ENCODE measurements around the gene IGF2BP1.
A peak's percentile ranks its signal among the peaks of the same experiment; 100 is the strongest.
"Not testable (repeated sequence)": the region's sequence is repeated elsewhere in the genome, so short reads cannot be mapped to it uniquely, and the experiment has no call there.

IGF2BP1 gene

GRCh38 chr17:49054342-49055092 is 57.3 kb downstream of the IGF2BP1 start:
- no peak for DNase-seq (ENCODE audit: low spot score)

DNA sequence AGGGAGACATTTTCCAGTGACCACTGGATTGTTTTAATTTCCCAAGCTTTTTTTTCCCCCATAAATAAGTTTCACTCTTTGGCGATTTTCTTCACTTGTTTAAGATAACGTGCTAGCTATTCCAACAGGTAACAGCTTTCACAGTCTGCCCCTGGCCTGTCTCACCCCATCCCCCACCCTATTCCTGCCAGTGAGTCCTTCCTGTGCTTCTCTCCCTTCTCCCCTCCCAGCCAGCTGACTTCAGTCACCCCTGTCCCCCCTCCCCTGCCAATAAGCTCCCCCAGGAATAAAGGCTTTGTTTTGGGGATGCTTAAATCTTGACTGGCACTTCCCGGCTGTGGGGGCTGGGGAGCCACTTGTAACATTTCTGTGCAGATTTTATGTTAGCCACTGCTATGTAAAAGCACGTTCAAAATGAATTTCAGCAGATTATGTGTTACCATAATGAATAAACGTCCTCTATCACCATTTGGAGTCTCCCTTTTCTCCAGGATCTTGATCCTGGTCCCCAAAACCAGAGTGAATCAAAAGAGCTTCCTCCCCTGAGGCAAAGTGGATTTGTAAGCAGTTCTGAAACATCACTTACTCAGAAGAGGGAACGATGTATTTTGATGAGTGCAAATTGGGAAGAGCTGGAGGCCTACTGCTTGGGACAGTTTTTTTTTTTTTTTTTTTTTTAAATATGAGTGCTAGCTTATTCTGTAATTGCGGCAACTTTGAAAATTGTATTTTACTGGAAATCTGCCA is 58.2 kb downstream of the IGF2BP1 start:
- DNase-seq (ENCODE audit: low spot score), result no peak

DNA sequence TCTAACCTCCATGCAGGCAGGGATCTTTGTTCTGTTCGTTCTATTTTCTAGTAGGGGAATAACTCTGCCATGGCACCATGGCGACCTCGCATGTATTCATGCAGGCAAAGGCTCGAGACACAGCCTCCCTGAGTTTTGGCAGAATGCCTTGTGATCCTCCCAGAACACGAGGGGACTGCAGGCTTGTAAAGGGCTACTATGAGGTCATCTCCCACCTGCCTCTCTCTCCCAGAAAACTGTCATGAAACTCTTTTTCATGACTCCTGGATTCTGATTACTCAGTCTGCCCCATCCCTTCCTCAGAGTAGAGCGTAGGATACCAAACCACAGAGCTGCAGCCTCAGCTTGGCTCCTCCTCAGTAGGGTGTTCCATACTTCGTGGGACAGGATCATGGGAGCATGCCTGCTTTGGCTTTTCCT is 64.3 kb downstream of the IGF2BP1 start:
- DNase-seq (ENCODE audit: low spot score), result no peak

GRCh38 chr17:49063652-49064051 is 66.5 kb downstream of the IGF2BP1 start:
- DNase-seq (ENCODE audit: low spot score), result no peak

DNA sequence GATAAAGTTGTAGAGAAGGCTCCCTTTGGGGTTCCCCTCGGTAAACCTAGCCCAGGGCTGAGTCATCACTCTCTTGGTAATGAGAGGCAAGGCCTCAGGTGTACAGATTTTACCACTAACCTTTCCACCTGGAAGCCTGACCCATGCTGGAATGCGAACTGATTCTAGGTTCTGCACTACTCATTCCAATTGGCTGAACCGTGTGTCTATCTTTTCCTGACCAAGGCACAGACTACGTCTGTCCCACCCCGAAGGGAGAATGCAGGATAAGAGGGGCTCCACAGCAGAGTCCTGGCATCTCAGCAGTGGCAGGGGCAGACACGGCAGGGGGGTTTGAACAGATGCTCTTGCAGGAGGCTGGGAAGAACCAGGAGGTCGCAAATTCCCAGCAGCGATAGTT is 70.0 kb downstream of the IGF2BP1 start:
- DNase-seq (ENCODE audit: low spot score), result no peak

DNA sequence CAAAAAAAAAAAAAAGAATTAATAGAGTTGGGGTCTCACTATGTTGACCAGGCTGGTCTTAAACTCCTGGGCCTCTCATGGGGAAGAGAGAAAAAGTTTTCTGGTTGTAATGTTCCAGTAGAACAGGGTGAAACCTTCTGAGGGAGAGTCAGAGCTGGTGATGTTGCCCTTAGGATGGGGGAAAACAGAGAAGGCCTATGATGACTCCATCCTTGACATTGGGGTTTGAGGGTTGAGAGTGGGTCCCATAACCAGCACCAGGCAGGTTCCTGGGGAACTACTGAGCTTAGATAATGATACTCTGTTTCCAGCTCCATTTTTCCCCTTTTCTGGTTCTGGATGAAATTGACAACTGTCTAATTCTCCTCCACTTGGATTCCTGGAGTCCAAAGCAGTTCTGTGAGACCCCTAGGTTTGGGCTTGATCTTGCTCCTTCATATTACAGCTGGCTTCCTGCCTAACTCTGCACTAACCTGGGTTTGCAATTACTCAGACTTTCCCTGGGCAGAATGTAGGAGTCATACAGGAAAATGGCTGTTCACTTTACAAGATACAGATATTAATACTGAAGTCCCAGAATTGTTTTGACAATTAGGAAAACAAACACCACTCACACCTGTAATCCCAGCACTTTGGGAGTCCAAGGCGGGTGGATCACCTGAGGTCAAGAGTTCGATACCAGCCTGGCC is 72.5 kb downstream of the IGF2BP1 start:
- DNase-seq (ENCODE audit: low spot score), result no peak

DNA sequence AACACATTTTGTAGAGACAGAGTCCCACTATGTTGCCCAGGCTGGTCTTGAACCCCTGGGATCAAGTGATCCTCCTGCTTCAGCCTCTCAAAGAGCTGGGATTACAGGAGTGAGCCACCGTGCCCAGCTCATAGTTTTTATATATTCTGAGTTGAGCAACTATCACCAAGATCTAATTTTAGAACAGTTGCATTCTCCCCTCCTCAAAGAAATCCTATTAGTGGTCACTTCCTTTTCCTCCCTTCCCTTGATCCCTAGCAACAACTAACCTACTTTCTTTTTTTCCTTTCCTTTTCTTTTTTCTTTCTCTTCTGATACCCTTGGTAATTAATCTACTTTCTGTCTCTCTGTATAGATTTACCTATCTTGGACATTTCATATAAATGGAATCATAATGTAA is 73.9 kb downstream of the IGF2BP1 start:
- no peak for DNase-seq (ENCODE audit: low spot score)

- no peak for DNase-seq (ENCODE audit: low spot score)
These were observed 77.8 kb downstream of the IGF2BP1 start for GRCh38 chr17:49074851-49075540.

GRCh38 chr17:49076573-49077384 is 79.6 kb downstream of the IGF2BP1 start:
- DNase-seq (ENCODE audit: low spot score), result peak; percentile 36

DNA sequence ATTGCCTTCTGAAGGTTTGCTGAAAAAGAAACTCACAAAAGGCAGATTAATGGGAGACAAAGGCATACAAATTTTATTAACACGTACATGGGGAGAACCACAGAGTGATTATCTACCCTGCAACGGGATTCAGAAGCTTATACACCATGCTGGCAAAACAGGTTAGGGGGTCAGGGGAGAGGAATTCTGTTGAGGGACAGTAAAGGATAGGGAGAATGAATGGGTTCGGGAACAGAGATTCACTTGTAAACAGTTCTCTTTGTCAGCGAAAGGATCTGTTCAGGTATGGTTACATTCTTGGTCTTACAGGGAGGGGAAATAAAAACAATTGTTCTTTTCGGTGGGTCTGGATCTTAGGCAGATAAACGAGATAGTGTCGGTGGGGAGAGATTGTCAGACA is 81.1 kb downstream of the IGF2BP1 start:
- no peak for DNase-seq (ENCODE audit: low spot score)

DNA sequence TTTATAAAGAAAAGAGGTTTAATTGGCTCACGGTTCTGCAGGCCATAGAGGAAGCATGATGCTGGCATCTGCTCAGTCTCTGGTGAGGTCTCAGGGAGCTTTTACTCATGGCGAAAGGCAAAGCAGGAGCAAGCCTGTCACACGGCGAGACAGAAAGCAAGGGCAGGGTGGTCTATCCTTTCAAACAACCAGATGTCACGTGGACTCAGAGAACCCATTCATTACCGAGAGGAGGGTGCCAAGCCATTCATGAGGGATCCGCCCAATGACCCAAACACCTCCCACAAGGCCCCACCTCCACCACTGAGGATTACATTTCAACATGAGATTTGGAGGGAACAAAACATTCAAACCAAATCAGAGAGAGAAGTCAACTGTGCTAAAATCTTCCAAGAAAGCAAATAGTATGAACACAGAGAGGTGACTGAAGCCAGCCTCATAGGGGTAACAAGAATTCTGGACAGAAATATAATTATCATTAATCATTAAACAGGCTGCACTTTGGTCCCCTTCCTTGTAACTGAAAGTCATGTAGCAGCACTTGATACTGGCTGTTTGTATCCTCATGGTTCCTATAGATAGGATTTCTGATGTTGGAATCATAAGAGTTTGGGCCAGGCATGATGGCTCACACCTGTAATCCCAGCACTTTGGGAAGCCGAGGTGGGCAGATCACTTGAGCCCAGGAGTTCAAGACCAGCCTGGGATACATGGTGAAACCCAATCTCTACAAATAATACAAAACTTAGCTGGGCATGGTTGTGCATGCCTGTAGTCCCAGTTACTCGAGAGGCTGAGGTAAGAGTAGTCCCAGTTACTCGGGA is 82.9 kb downstream of the IGF2BP1 start:
- DNase-seq (ENCODE audit: low spot score), result no peak

DNA sequence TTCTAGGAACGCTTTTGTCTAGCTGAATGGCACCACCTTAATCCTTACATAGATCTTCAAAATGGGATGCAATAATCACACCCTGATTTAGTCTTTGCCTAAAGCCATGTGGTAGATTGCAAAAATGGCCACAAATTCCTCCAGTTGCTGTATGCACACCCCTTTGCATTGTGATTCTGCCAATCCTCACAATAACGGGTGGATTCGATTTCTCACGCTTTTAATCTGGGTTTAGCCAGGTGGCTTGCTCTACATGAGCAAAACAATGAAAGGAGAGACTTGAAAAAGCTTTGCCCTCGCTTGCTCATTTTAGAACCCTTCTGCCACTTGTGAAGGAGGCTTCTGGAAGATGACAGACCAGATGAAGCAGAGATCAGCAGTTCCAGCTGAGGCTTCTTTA is 85.0 kb downstream of the IGF2BP1 start:
- no peak for DNase-seq (ENCODE audit: low spot score)

- DNase-seq (ENCODE audit: low spot score), result not testable (repeated sequence)
These were observed 87.9 kb downstream of the IGF2BP1 start for GRCh38 chr17:49085046-49085445.

DNA sequence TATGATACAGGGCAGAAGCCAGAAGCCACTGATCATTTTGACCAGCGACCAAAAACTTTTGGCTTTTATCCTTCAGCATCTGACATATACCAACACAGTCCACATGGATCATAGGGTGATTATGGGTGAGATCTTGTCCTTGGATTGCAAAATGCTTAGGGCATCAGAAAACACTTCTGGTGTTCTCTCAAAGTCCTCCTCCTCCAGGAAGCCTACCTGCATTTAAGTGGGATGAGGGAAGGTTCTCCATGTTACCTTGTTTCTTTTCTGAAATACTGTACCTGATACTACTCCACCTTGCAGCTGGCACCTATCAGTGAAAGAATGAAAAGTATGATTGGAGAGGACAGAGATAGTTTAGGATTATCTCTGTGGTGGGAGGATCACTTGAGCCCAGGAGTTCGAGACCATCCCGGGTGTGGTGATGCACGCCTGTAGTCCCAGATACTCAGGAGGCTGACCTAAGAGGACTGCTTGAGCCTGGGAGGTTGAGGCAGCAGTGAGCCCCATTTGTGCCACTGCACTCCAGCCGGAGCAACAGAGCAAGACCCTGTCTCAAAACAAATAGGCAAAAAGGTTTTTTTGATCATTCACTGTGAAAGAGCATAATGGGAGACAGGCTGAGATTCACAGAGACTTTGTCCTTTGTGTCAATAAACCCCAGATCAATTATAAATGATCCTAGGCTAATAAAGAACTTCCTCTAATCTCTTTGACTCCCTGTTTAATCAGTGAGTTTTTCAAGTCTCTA is 88.6 kb downstream of the IGF2BP1 start:
- DNase-seq (ENCODE audit: low spot score), result no peak

- DNase-seq (ENCODE audit: low spot score), result no peak
These were observed 89.1 kb downstream of the IGF2BP1 start for GRCh38 chr17:49086316-49086605.

DNA sequence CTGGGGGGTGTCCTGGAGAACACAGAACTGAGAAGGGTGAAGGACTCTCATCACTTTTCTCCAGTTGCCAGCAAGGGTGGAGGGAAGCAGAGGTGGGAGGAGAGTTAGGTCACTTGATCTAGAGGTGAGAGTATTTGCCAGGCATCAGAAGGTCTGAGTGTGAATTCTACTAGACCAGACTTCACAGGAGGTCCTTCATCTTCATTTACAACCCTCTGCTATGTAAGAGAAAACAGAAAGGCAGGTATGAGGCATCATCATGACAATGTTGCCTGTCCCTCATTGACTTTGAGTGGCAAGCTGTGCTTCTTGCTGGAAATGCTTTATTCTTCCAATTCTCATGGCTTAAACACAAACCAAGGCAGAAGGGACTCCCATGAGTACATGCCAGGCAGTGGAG is 89.5 kb downstream of the IGF2BP1 start:
- DNase-seq (ENCODE audit: low spot score), result no peak

- DNase-seq (ENCODE audit: low spot score), result no peak
These were observed 91.9 kb downstream of the IGF2BP1 start for GRCh38 chr17:49089094-49089493.

DNA sequence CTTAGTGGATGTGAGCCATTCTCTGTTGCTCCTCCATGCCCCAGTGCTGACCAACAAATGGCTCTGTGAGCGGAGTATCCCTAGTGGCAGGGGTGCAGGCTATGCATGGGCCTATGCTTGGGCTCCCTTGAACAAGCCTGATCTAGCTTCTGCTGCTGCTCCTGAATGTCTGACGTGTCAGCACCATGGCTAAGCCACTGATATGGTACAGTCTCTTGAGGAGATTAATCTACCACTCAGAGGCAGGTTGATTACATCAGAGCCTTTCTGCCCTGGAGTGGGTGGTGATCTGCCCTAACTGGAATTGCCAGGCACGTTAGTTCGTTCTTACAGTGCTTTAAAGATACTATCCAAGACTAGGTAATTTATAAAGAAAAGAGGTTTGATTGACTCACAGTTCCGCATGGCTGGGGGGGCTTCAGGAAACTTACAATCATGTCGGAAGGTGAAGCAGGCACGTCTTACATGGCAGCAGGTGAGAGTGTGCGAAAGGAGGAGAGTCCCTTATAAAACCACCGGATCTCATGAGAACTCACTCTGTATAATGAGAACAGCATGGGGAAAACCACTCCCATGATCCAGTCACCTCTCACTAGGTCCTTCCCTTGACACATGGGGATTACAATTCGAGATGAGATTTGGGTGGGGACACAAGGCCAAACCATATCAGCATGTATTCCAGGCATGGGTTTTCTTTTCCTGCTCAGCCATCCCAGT is 93.9 kb downstream of the IGF2BP1 start:
- DNase-seq (ENCODE audit: low spot score), result no peak

- no peak for DNase-seq (ENCODE audit: low spot score)
These were observed 95.9 kb downstream of the IGF2BP1 start for GRCh38 chr17:49093131-49093530.

Data from GM03348 (cell line).